HEK293 (cell line): ENCODE measurements around the gene PSAPL1.
A peak's percentile ranks its signal among the peaks of the same experiment; 100 is the strongest.

Experiments
- CTCF ChIA-PET: fragments of 350-600 bp; formaldehyde crosslinking; extraction: SDS; loops from one replicate; lab custom pipeline; 2021; ENCODE audit warnings: antibody characterized with exemption; lab: Yijun Ruan, JAX
- POLR2A ChIA-PET: fragments of 300-600 bp; formaldehyde crosslinking; extraction: SDS; loops from one replicate; lab custom pipeline; 2020; ENCODE audit warnings: antibody characterized with exemption, inconsistent platforms; lab: Yijun Ruan, JAX
- H3K27ac ChIP-seq: fragments of 200-500 bp; sonication (Bioruptor generic); 2 replicates; pipeline ENCODE4 v1.5.1; 2014; ENCODE audit warnings: low read depth, low read length, control low read depth, inconsistent platforms; ENCODE audit errors: extremely low read depth
- H3K36me3 ChIP-seq, 2 experiments: fragments of 200-500 bp in 1 of 2; sonication (Bioruptor generic) in 1 of 2; 1 replicate in 1 of 2; 2 replicates in 1 of 2; pipeline ENCODE4 v1.5.1; 2014 to 2017; ENCODE audit warnings: inconsistent platforms in 2 of 2, low read length in 2 of 2; ENCODE audit not compliant: control insufficient read depth in 2 of 2, insufficient read depth in 1 of 2
- H3K4me1 ChIP-seq: fragments of 200-500 bp; sonication (Bioruptor generic); 2 replicates; pipeline ENCODE4 v1.5.1; 2014; ENCODE audit warnings: mild to moderate bottlenecking, low read length, inconsistent platforms; ENCODE audit not compliant: control insufficient read depth, insufficient read depth
- H3K4me3 ChIP-seq: 2 replicates; pipeline ENCODE4 v1.5.1; 2011; ENCODE audit warnings: low read depth, mild to moderate bottlenecking, control low read depth, low read length, moderate library complexity
- H3K9me3 ChIP-seq: fragments of 200-500 bp; sonication (Bioruptor generic); 2 replicates; pipeline ENCODE4 v1.5.1; 2014; ENCODE audit warnings: low read depth, low read length, inconsistent platforms; ENCODE audit not compliant: control insufficient read depth, insufficient read depth
- BCL11B ChIP-seq: fragments of 450-650 bp; formaldehyde crosslinking; IDR thresholded peaks from 2 replicates; pipeline ENCODE4 v1.5.1; 2016; ENCODE audit warnings: low read depth, missing biosample characterization, missing genetic modification characterization
- EGR2 ChIP-seq: fragments of 450-650 bp; formaldehyde crosslinking; IDR thresholded peaks from 2 replicates; pipeline ENCODE4 v1.5.1; 2016; ENCODE audit warnings: low read depth, missing biosample characterization, missing genetic modification characterization
- KLF1 ChIP-seq: fragments of 450-650 bp; formaldehyde crosslinking; IDR thresholded peaks from 2 replicates; pipeline ENCODE4 v1.5.1; 2016; ENCODE audit warnings: missing biosample characterization, missing genetic modification characterization
- KLF10 ChIP-seq: fragments of 450-650 bp; IDR thresholded peaks from 2 replicates; pipeline ENCODE4 v1.5.1; 2018; ENCODE audit warnings: missing biosample characterization, mild to moderate bottlenecking, missing genetic modification characterization
- TSHZ1 ChIP-seq: fragments of 450-650 bp; formaldehyde crosslinking; IDR thresholded peaks from 2 replicates; pipeline ENCODE4 v1.5.1; 2016; ENCODE audit warnings: missing biosample characterization, missing genetic modification characterization, borderline replicate concordance
- ZEB2 ChIP-seq: fragments of 450-650 bp; formaldehyde crosslinking; IDR thresholded peaks from 2 replicates; pipeline ENCODE4 v1.5.1; 2016; ENCODE audit warnings: missing biosample characterization, missing genetic modification characterization
- ZFHX2 ChIP-seq: fragments of 450-650 bp; formaldehyde crosslinking; conservative IDR thresholded peaks from 2 replicates; pipeline ENCODE4 v1.5.1; 2016; ENCODE audit warnings: missing biosample characterization, missing genetic modification characterization
- ZIC2 ChIP-seq: fragments of 450-650 bp; formaldehyde crosslinking; IDR thresholded peaks from 2 replicates; pipeline ENCODE4 v1.5.1; 2016; ENCODE audit warnings: missing biosample characterization, missing genetic modification characterization
- ZNF114 ChIP-seq: fragments of 450-650 bp; formaldehyde crosslinking; IDR thresholded peaks from 2 replicates; pipeline ENCODE4 v1.5.0; 2017; ENCODE audit warnings: missing biosample characterization, missing genetic modification characterization
- ZNF133 ChIP-seq: fragments of 450-650 bp; formaldehyde crosslinking; IDR thresholded peaks from 2 replicates; pipeline ENCODE4 v1.5.1; 2016; ENCODE audit warnings: missing biosample characterization, missing genetic modification characterization
- ZNF169 ChIP-seq: fragments of 450-650 bp; formaldehyde crosslinking; IDR thresholded peaks from 2 replicates; pipeline ENCODE4 v1.5.1; 2016; ENCODE audit warnings: missing biosample characterization, missing genetic modification characterization
- ZNF19 ChIP-seq: fragments of 450-650 bp; formaldehyde crosslinking; IDR thresholded peaks from 2 replicates; pipeline ENCODE4; 2016; ENCODE audit warnings: missing biosample characterization, missing genetic modification characterization, low read depth
- ZNF223 ChIP-seq: fragments of 450-650 bp; formaldehyde crosslinking; IDR thresholded peaks from 2 replicates; pipeline ENCODE4 v1.5.1; 2016; ENCODE audit warnings: missing biosample characterization, missing genetic modification characterization
- ZNF248 ChIP-seq: fragments of 450-650 bp; formaldehyde crosslinking; IDR thresholded peaks from 2 replicates; pipeline ENCODE4 v1.5.1; 2017; ENCODE audit warnings: missing biosample characterization, missing genetic modification characterization
- ZNF514 ChIP-seq: fragments of 450-650 bp; formaldehyde crosslinking; IDR thresholded peaks from 2 replicates; pipeline ENCODE4 v1.5.1; 2016; ENCODE audit warnings: missing biosample characterization, missing genetic modification characterization
- ZNF530 ChIP-seq: fragments of 450-650 bp; formaldehyde crosslinking; IDR thresholded peaks from 2 replicates; pipeline ENCODE4 v1.5.1; 2016; ENCODE audit warnings: low read depth, missing biosample characterization, missing genetic modification characterization
- ZNF544 ChIP-seq: fragments of 450-650 bp; formaldehyde crosslinking; IDR thresholded peaks from 2 replicates; pipeline ENCODE4 v1.5.0; 2017; ENCODE audit warnings: missing biosample characterization, missing genetic modification characterization
- ZNF585B ChIP-seq: fragments of 450-650 bp; formaldehyde crosslinking; IDR thresholded peaks from 2 replicates; pipeline ENCODE4 v1.5.1; 2016; ENCODE audit warnings: missing biosample characterization, missing genetic modification characterization
- ZNF623 ChIP-seq: fragments of 450-650 bp; formaldehyde crosslinking; IDR thresholded peaks from 2 replicates; pipeline ENCODE4 v1.5.1; 2016; ENCODE audit warnings: missing biosample characterization, missing genetic modification characterization
- TF ChIP-seq, protein P1 (sequence below): fragments of 450-650 bp; formaldehyde crosslinking; IDR thresholded peaks from 2 replicates; pipeline ENCODE4 v1.5.1; 2016; ENCODE audit warnings: missing biosample characterization, missing genetic modification characterization
- TF ChIP-seq, protein P2 (sequence below): fragments of 450-650 bp; formaldehyde crosslinking; IDR thresholded peaks from 2 replicates; pipeline ENCODE4 v1.5.1; 2016; ENCODE audit warnings: missing biosample characterization, missing genetic modification characterization

Gene PSAPL1

DNA sequence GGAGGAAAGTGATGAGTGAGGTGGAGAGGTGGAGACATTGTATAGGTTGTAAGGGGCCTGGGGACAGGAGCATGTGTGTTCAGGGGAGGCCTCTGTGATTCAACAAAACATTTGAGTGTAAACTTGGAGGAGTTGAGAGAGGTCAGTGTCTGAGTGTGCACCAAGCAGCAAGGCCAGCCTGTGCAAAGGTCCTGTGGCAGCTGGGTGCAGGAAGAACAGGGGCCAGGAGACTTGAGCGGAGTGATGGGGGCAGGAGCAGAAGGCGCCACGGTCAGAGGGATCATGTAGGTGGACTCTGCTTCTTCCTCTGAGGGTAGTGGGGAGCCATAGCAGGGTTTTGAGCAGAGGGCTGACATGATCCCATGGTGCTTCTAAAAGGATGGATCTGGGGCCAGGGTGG lies 9.6 kb upstream of the PSAPL1 start:
- H3K27ac ChIP-seq: no peak overlapping the region
- H3K4me3 ChIP-seq: no peak overlapping the region
- CTCF ChIA-PET: no interaction called here
- no peaks in the 10 kb centered on the region for H3K4me1 ChIP-seq
- H3K9me3 ChIP-seq: no peaks in the 10 kb centered on the region
- POLR2A ChIA-PET: no interaction called here
- H3K36me3 ChIP-seq: no peaks in the 10 kb centered on the region
- peak; percentile 94 for TF ChIP-seq ZNF623
- no peak for TF ChIP-seq ZNF585B (tag by site-specific recombination)

- TF ChIP-seq ZIC2 (tag by site-specific recombination): no peak
- TF ChIP-seq ZNF169: no peak
- TF ChIP-seq TSHZ1: no peak
- no peak for TF ChIP-seq ZNF133 (tag by site-specific recombination)
- TF ChIP-seq ZNF530 (tag by site-specific recombination): no peak
- TF ChIP-seq ZEB2 (tag by site-specific recombination): no peak
- TF ChIP-seq, protein P1, sequence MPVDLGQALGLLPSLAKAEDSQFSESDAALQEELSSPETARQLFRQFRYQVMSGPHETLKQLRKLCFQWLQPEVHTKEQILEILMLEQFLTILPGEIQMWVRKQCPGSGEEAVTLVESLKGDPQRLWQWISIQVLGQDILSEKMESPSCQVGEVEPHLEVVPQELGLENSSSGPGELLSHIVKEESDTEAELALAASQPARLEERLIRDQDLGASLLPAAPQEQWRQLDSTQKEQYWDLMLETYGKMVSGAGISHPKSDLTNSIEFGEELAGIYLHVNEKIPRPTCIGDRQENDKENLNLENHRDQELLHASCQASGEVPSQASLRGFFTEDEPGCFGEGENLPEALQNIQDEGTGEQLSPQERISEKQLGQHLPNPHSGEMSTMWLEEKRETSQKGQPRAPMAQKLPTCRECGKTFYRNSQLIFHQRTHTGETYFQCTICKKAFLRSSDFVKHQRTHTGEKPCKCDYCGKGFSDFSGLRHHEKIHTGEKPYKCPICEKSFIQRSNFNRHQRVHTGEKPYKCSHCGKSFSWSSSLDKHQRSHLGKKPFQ (tag by site-specific recombination): no peak
- TF ChIP-seq KLF1 (tag by site-specific recombination): no peak
- TF ChIP-seq KLF10 (tag by site-specific recombination): no peak
- no peak for TF ChIP-seq ZNF19 (tag by site-specific recombination)
- no peak for TF ChIP-seq ZNF114 (tag by site-specific recombination)
- TF ChIP-seq ZNF544 (tag by site-specific recombination): no peak
- TF ChIP-seq ZNF223: no peak
- TF ChIP-seq ZNF514 (tag by site-specific recombination): no peak
- Histone ChIP-seq H3K36me3 (no peaks in the 10 kb centered on the region), H3K4me3 (no peak overlapping the region), H3K27ac (no peak overlapping the region), H3K9me3 (no peaks in the 10 kb centered on the region), H3K4me1 (no peaks in the 10 kb centered on the region)
- CTCF ChIA-PET: no interaction called here
- POLR2A ChIA-PET: no interaction called here
These were observed 7.9 kb upstream of the PSAPL1 start for GRCh38 chr4:7442574-7443162.

- Histone ChIP-seq H3K27ac (no peak overlapping the region), H3K9me3 (no peaks in the 10 kb centered on the region), H3K4me3 (no peak overlapping the region), H3K4me1 (no peaks in the 10 kb centered on the region), H3K36me3 (no peaks in the 10 kb centered on the region)
- TF ChIP-seq BCL11B (tag by site-specific recombination): no peak
- TF ChIP-seq, protein P2, sequence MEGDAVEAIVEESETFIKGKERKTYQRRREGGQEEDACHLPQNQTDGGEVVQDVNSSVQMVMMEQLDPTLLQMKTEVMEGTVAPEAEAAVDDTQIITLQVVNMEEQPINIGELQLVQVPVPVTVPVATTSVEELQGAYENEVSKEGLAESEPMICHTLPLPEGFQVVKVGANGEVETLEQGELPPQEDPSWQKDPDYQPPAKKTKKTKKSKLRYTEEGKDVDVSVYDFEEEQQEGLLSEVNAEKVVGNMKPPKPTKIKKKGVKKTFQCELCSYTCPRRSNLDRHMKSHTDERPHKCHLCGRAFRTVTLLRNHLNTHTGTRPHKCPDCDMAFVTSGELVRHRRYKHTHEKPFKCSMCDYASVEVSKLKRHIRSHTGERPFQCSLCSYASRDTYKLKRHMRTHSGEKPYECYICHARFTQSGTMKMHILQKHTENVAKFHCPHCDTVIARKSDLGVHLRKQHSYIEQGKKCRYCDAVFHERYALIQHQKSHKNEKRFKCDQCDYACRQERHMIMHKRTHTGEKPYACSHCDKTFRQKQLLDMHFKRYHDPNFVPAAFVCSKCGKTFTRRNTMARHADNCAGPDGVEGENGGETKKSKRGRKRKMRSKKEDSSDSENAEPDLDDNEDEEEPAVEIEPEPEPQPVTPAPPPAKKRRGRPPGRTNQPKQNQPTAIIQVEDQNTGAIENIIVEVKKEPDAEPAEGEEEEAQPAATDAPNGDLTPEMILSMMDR (tag by site-specific recombination): no peak
- TF ChIP-seq ZFHX2 (tag by site-specific recombination): peak; percentile 45
- peak; percentile 58 for TF ChIP-seq EGR2
- no peak for TF ChIP-seq ZNF248 (tag by site-specific recombination)
- ChIA-PET POLR2A (no interaction called here), CTCF (no interaction called here)
These were observed 6.5 kb upstream of the PSAPL1 start for GRCh38 chr4:7441201-7441600.
